ENCODE results near the gene MAGEA11.
"Not testable (repeated sequence)": the region's sequence is repeated elsewhere in the genome, so short reads cannot be mapped to it uniquely, and the experiment has no call there.

Gene MAGEA11

DNA sequence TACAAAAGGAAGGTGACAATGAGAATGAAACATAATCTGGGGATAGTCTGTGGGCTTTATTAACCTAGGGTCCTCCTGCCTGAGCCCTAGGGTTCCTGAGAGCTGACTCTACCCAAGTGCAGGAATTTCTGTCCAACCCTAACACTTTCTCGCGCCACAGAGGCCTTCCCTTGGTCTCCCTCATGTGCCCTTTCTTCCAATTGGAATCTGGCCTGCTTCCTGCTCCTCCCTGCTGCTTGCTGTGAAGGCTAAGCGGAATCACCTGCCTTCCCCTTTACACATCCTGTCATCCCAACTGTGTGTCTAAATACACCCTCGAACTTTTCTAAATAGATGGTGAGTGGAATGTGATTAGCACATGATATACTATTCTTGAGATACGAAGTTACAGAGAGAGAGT lies 5.9 kb downstream of the MAGEA11 start:
- FAIRE-seq = no peak
- no peak for DNase-seq (ENCODE audit: low spot score)

DNA sequence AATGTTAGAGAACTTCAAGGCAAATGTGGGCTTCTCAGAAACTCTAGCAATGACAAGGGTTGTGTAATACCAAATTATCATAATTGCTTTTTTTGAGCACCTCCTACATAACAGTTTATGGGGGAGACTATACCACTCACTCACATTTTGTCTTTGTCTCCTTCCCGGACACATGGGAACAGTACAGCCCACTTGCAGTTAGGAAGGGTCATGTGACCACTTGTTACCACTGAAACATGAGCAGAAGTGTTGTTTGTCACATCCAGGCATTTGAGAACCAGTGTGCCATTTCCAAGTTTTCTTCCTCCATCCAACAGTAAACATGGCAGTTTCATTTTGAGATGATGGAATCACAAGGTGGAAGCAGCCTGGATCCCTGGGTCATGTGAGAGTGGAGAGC lies 6.9 kb downstream of the MAGEA11 start:
- no peak for DNase-seq (ENCODE audit: low spot score)
- FAIRE-seq = no peak

GRCh38 chrX:149720021-149720689 lies 8.3 kb downstream of the MAGEA11 start:
- no peak for DNase-seq (ENCODE audit: low spot score)
- no peak for FAIRE-seq

DNA sequence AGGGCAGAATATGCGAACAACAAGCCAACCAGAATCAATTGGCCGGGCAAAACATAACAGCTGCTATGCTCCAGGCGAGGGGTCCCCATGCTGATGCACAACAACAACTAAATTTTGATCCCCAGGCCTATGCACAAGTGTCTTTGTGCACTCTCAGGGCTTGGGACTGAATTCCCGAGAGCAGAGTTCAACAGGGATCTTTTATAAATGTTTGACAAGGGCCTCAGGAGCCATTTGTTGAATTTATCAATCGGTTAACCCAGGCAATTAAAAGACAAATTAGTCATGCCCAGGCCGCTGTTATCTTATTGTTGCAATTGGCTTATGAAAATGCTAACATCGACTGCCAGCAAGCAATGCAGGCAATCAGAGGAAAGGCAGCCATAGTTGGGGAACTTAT lies 9.4 kb downstream of the MAGEA11 start:
- not testable (repeated sequence) for DNase-seq (ENCODE audit: low spot score); FAIRE-seq

GRCh38 chrX:149721778-149722177 lies 9.9 kb downstream of the MAGEA11 start:
- no peak for FAIRE-seq

DNA sequence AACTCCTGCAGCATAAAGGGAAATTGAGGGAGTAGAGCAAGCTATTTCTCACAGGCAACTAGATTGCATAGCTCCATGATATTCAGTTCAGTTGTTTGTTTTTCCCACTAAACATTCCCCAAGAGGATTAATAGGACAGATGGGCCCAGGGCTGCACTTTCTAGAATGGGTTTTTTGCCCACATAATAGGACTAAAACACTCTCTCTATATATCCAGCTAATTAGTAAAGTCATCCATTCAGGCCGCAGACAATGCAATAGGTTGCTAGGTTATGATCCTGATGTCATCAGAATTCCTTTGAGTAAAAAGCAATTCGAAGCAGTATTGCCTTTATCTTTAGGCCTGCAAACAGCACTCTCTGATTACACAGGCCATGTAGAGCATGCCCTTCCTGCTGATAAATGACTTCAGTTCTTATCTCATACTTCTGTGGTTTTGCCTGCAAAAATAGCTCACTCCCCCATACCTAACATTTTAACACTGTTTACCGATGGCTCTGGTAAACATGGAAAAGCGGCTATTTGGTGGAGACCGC lies 11.8 kb downstream of the MAGEA11 start:
- FAIRE-seq; DNase-seq (ENCODE audit: low spot score): not testable (repeated sequence)

More at GRCh38 chrX:149721778-149722177, 9.9 kb downstream of the MAGEA11 start:
- DNase-seq (ENCODE audit: low spot score) = no peak

DNA sequence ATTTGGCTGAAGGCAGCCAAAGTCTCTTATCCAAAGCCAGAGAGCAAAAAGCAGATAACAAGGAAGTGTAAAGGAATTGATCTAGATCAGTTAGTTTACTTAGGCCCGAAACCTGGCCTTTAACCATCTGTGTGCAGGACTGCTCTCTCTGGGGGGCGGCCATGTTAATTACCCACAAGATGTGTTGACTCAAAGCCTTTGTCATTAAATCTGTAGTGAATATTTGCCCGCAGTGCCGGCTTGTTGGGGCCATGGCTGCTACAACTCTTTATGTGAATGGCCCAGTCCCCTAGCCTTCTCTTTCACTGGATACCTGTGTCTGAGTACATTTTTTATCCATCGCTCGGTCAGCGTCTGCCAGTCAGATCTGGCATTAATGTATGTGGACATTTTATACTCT lies 15.4 kb downstream of the MAGEA11 start:
- not testable (repeated sequence) for DNase-seq (ENCODE audit: low spot score); FAIRE-seq

GRCh38 chrX:149742269-149742668 lies 30.4 kb downstream of the MAGEA11 start:
- DNase-seq (ENCODE audit: low spot score); FAIRE-seq: not testable (repeated sequence)

DNA sequence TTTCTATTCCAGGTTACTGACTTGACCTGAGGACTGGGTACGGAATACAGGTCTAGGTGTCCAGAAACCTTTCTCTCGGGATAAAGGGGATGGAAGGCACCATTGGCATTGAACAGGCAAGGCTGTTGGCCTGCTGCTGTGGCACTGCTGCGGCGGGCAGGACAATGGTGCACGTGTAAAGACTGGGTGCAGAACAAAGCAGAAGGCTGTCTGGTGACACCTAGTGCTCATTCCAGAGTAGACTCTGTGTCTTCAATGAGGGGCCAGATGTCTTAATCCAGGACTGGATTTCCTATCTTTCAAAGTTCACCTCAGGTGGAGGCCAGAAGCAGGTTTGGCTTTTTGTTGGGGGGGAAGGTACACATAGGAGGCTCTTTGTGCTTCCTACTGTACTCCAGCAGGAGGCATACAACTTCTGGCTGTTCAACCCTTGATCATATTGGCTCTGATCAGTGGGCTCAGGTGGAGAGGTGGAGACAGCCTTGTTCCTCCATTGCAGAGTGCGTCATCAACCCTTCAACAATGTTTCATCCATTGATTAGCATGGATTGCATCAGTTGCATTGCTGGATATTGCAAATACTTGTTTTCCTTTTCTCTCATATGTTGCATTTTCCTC lies 34.6 kb downstream of the MAGEA11 start:
- not testable (repeated sequence) for FAIRE-seq; DNase-seq (ENCODE audit: low spot score)

DNA sequence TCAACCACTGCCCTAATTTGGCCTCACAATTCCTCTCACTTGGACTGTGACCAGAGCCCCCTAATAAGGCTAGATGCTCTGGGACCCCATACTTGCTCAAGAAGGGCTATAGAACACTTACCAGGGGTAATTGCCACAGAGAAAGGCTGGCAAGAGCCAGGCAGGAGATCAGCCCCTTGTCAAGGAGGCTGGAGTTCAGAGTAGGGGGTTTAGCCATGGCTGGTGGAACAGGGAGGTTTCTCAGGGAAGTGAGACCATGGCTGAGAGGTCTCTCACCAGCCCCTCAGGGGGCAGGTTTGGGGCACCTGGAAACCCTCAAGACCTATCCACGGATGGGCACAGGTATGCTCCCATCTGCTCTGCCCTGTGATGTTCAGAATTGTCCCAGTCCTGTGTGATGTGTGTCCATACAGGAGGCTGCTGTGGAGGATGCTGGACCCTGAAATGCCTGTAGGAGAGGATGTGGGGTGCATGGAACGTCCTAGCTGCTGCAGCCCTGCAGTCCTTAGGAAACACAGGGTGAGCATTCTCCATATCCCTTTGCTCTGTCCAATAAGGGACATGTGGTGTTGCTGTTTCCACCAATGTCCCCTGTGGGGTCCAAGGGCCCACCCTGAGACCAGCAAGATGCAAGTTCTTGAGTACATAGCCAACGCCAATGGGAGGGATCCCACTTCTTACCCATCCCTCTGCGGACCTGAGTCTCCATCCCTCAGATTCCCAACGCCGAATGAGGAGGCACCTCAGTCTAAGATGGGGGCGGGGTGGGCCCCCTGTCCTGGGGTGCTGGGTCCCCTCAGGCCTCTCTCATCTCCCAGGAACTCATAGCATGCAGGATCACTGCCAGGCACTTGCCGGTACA lies 45.6 kb downstream of the MAGEA11 start:
- no peak for FAIRE-seq
- no peak for DNase-seq (ENCODE audit: low spot score)

DNA sequence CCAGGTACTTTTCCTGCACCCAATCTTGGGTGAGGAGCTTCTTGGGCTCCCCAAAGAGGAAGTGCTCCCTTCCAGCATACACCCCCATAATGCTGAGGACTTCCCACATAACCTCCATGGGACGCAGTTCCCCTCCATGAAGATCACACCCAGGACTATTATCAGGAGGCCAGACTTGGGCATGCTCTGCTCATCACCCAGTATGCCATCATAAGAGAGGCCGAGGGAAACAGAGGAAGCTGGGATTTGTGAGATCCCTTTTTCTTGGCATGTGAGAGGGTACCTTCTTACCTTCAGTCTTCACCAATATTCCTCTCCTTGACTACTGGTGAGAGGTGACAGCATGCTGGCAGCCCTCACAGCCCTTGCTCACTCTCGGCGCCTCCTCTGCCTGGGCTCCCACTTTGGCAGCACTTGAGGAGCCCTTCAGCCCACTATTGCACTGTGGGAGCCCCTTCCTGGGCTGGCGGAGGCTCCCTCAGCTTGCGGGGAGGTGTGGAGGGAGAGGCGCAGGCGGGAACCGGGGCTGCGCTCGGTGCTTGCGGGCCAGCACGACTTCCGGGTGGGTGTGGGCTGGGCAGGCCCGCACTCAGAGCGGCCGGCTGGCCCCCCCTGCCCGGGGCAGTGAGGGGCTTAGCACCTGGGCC lies 46.3 kb downstream of the MAGEA11 start:
- DNase-seq (ENCODE audit: low spot score) = no peak
- no peak for FAIRE-seq

DNA sequence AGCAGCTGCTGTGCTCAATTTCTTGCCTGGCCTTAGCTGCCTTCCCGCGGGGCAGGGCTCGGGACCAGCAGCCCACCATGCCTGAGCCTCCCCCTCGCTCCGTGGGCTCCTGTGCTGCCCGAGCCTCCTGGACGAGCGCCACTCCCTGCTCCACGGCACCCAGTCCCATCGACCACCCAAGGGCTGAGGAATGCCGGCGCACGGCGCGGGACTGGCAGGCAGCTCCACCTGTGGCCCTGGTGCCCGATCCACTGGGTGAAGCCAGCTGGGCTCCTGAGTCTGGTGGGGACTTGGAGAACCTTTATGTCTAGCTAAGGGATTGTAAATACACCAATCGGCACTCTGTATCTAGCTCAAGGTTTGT lies 46.8 kb downstream of the MAGEA11 start:
- not testable (repeated sequence) for DNase-seq (ENCODE audit: low spot score); FAIRE-seq

- FAIRE-seq (no peak), DNase-seq (ENCODE audit: low spot score) (no peak)
Observed at GRCh38 chrX:149759824-149760223, 48.0 kb downstream of the MAGEA11 start.

DNA sequence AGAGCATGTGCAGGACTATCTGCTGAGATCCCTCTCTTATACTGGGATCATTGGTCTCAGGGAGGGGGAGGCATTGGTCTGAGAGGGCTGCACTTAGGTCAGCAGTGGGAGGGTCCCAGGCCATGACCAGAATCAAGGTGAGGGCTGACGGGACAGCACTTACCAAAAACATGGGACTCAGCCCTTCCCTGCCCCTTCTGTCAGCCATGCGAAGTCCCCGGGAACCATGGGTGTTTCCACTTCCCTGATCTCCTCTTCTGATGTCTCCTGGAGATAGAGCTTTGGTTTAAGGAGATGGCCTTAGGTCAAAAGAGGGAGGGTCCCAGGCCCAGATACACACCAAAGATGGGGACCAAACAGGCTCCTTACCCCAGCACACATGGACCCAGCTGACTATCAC lies 49.1 kb downstream of the MAGEA11 start:
- no peak for FAIRE-seq
- DNase-seq (ENCODE audit: low spot score) = no peak

DNA sequence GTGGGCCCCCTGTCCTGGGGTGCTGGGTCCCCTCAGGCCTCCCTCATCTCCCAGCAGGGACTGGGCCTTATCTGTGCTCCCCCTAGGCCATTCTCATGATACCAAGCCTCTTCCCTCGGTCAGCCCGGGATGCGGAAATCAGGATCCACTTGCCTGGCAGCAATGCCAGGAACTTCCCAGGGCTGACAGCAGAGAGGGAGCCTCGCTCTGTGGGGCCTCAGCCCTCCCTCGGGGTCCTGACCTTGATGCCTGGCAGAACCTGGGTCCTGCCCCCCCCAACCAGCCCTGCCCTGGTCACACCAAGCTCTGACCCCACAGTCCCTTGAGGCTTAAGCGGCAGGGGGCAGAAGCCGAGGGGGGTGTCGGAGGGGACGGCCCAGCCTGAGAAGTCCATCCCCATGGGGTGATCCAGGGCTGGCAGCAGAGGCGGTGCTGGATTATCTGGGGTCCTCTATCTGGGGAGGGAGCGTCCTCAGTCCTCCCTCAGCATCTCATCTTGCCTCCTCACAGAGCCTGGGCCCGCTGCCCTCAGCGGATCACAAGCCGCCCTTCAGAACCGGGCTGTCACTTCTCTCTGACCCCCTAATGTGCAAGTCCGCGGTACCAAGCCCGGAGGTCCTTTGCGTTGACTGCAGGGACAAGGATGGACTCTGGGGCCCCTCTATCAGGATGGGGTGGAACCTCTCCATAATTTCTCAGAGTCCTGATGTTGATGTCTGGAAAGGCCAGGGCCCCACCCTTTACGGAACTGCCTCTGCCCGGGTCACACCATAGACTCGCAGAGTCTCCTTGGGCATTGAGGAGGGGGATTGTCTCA lies 50.2 kb downstream of the MAGEA11 start:
- not testable (repeated sequence) for DNase-seq (ENCODE audit: low spot score)

DNA sequence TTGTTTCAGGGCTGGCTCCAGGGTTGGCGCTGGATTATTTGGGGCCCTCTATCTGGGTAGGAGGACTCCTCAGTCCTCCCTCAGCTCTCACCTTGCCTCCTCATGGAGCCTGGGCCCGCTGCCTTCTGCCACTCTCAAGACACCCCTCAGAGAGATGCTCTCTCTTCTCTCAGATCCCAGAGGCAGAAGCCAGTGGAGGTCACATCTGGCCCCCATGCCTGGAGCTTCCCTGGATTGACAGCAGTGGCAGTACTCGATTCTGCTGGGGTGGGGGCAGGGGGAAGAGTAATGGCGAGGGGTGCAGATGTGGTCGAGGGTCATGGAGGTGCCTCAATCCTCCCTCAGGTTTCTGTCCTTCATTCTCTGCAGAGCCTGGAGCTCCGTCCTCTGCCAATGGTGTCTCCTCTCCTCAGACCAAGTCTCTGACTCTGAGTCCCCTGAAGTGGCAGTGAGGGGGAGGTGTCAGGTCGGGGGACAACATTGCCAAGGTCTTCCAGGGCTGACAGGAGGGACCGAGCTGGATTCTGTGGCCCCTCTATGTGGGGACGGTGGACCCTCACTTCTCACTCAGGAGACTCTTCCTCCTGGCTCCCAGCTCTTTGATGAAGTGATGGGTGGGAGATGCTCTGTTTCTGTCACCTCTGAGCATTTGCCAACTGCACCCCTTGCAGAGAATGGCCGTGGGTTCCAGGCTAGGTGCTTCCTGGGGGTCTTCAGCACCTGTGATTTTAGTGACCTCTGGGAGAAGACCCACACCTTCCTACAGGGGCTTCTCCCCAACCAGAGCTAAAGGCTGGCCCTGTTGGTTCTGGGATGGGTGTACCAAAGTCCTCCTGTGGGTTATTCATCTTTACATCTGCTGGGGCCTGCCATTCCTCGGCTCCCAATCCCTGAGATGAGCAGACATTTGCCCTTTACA lies 51.1 kb downstream of the MAGEA11 start:
- no peak for DNase-seq (ENCODE audit: low spot score)
- no peak for FAIRE-seq

More for the DNA sequence above, 50.2 kb downstream of the MAGEA11 start:
- FAIRE-seq = not testable (repeated sequence)
